ENCODE measurements around the gene MMP26. TPM values are rescaled to one million over a fixed set of nuclear protein-coding genes. Genes with fewer than 3 reads are reported as not detected.

MMP26 gene
- polyA plus RNA-seq, 1 donor from 2014 or later = not detected

Other genes with a start within 250 kb of the MMP26 start
- gene OR52K1, start 222.1 kb upstream of the MMP26 start, polyA plus RNA-seq (ENCODE audit: insufficient read depth, low read depth, low replicate concordance) = not detected
- gene OR52M1, start 159.6 kb upstream of the MMP26 start, polyA plus RNA-seq (ENCODE audit: insufficient read depth, low read depth, low replicate concordance) = not detected
- gene OR52I2, start 123.0 kb upstream of the MMP26 start, polyA plus RNA-seq (ENCODE audit: insufficient read depth, low read depth, low replicate concordance) = not detected
- gene OR52I1, start 110.7 kb upstream of the MMP26 start, polyA plus RNA-seq (ENCODE audit: insufficient read depth, low read depth, low replicate concordance) = not detected
- 4.8 TPM for gene TRIM68, start 96.6 kb upstream of the MMP26 start, polyA plus RNA-seq (ENCODE audit: insufficient read depth, low read depth, low replicate concordance)
- not detected for gene OR51D1, start 67.3 kb upstream of the MMP26 start, polyA plus RNA-seq (ENCODE audit: insufficient read depth, low read depth, low replicate concordance)
- gene OR51E1, start 60.8 kb upstream of the MMP26 start, polyA plus RNA-seq (ENCODE audit: insufficient read depth, low read depth, low replicate concordance) = 0.08 TPM
- 0.12 TPM for gene OR51E2, start 6.9 kb upstream of the MMP26 start, polyA plus RNA-seq (ENCODE audit: insufficient read depth, low read depth, low replicate concordance)
- gene OR51F1, start 65.2 kb downstream of the MMP26 start, polyA plus RNA-seq (ENCODE audit: insufficient read depth, low read depth, low replicate concordance) = not detected
- not detected for gene OR52R1, start 99.6 kb downstream of the MMP26 start, polyA plus RNA-seq (ENCODE audit: insufficient read depth, low read depth, low replicate concordance)
- not detected for gene OR51F2, start 116.5 kb downstream of the MMP26 start, polyA plus RNA-seq (ENCODE audit: insufficient read depth, low read depth, low replicate concordance)
- gene OR51S1, start 144.4 kb downstream of the MMP26 start, polyA plus RNA-seq (ENCODE audit: insufficient read depth, low read depth, low replicate concordance) = not detected
- not detected for gene OR51T1, start 177.1 kb downstream of the MMP26 start, polyA plus RNA-seq (ENCODE audit: insufficient read depth, low read depth, low replicate concordance)
- not detected for gene OR51A7, start 199.0 kb downstream of the MMP26 start, polyA plus RNA-seq (ENCODE audit: insufficient read depth, low read depth, low replicate concordance)
- not detected for gene OR51G2, start 214.6 kb downstream of the MMP26 start, polyA plus RNA-seq (ENCODE audit: insufficient read depth, low read depth, low replicate concordance)
- not detected for gene OR51G1, start 219.6 kb downstream of the MMP26 start, polyA plus RNA-seq (ENCODE audit: insufficient read depth, low read depth, low replicate concordance)
- gene OR51A4, start 242.8 kb downstream of the MMP26 start, polyA plus RNA-seq (ENCODE audit: insufficient read depth, low read depth, low replicate concordance) = not detected